GM10266 (cell line): Measurements from ENCODE around the gene TPCN1.

Experiments
- DNase-seq: peaks from one replicate; pipeline ENCODE4 v3.0.0; 2012; ENCODE audit errors: extremely low spot score
- CTCF ChIP-seq: IDR thresholded peaks from 2 replicates; pipeline ENCODE4 v1.5.1; 2012; ENCODE audit warnings: mild to moderate bottlenecking, low read depth; ENCODE audit not compliant: control insufficient read depth, insufficient read depth; ENCODE audit errors: missing control alignments

Gene TPCN1

GRCh38 chr12:113263431-113263963 lies 42.2 kb downstream of the TPCN1 start:
- DNase-seq, result no peak
- no peak for TF ChIP-seq CTCF

- no peak for TF ChIP-seq CTCF
Measured at GRCh38 chr12:113266106-113266895, 45.0 kb downstream of the TPCN1 start.

GRCh38 chr12:113267621-113268020 lies 46.4 kb downstream of the TPCN1 start:
- DNase-seq, result no peak
- TF ChIP-seq CTCF, result no peak

More at GRCh38 chr12:113266106-113266895, 45.0 kb downstream of the TPCN1 start:
- no peak for DNase-seq

- no peak for TF ChIP-seq CTCF
- no peak for DNase-seq
Measured at GRCh38 chr12:113268136-113268535, 46.9 kb downstream of the TPCN1 start.

- no peak for DNase-seq
- no peak for TF ChIP-seq CTCF
Measured at GRCh38 chr12:113268621-113269020, 47.4 kb downstream of the TPCN1 start.

- no peak for DNase-seq
- TF ChIP-seq CTCF, result no peak
Measured at GRCh38 chr12:113269257-113269943, 48.1 kb downstream of the TPCN1 start.

- no peak for DNase-seq
- no peak for TF ChIP-seq CTCF
Measured at GRCh38 chr12:113270709-113271009, 49.4 kb downstream of the TPCN1 start.
